ENCODE results near the gene AFMID. TPM values are rescaled to one million over a fixed set of nuclear protein-coding genes. Genes with fewer than 3 reads are reported as not detected.

AFMID gene
- total RNA-seq, 4 donors from 2014 or later = 14.9 to 27.4 (median 20.3) TPM

GRCh38 chr17:78197147-78197832 is 10.1 kb downstream of the AFMID start:
- TF ChIP-seq CTCF (IDR thresholded peaks at IDR 0.05; ENCODE audit: low read depth) = no peak

- no peak for TF ChIP-seq CTCF (IDR thresholded peaks at IDR 0.05; ENCODE audit: low read depth)
These were observed 13.3 kb downstream of the AFMID start for GRCh38 chr17:78200451-78200850.

GRCh38 chr17:78202666-78203065 is 15.5 kb downstream of the AFMID start:
- TF ChIP-seq CTCF (IDR thresholded peaks at IDR 0.05; ENCODE audit: low read depth) = no peak

- TF ChIP-seq CTCF (IDR thresholded peaks at IDR 0.05; ENCODE audit: low read depth) = no peak
These were observed 17.4 kb downstream of the AFMID start for GRCh38 chr17:78204387-78205123.

GRCh38 chr17:78205124-78205775 is 18.1 kb downstream of the AFMID start:
- TF ChIP-seq CTCF (IDR thresholded peaks at IDR 0.05; ENCODE audit: low read depth) = no peak

- no peak for TF ChIP-seq CTCF (IDR thresholded peaks at IDR 0.05; ENCODE audit: low read depth)
These were observed 19.1 kb downstream of the AFMID start for GRCh38 chr17:78206298-78206697.

- no peak for TF ChIP-seq CTCF (IDR thresholded peaks at IDR 0.05; ENCODE audit: low read depth)
These were observed 21.3 kb downstream of the AFMID start for GRCh38 chr17:78208486-78208885.

Data from subcutaneous adipose tissue (tissue), 4 donors.